SJCRH30 (cell line): Measurements from ENCODE around the gene HIF1AN. TPM values are rescaled to one million over a fixed set of nuclear protein-coding genes. Genes with fewer than 3 reads are reported as not detected.
A peak's percentile ranks its signal among the peaks of the same experiment; 100 is the strongest.
"Not testable (repeated sequence)": the region's sequence is repeated elsewhere in the genome, so short reads cannot be mapped to it uniquely, and the experiment has no call there.

ENCODE experiments used
- DNase-seq, 2 experiments: peaks; one replicate each; pipeline ENCODE4 v3.0.0-alpha.2; 2015 to 2020
- H3K27ac ChIP-seq: fragments of 250-450 bp; sonication (Bioruptor Pico); 2 replicates; pipeline ENCODE4 v1.5.1; 2020; ENCODE audit warnings: mild to moderate bottlenecking, moderate library complexity
- H3K27me3 ChIP-seq: fragments of 250-450 bp; sonication (Bioruptor Pico); 2 replicates; pipeline ENCODE4 v1.5.1; 2020; ENCODE audit warnings: mild to moderate bottlenecking, moderate library complexity
- H3K36me3 ChIP-seq: fragments of 250-450 bp; sonication (Bioruptor Pico); 2 replicates; pipeline ENCODE4 v1.5.1; 2020; ENCODE audit warnings: mild to moderate bottlenecking, moderate library complexity
- H3K4me1 ChIP-seq: fragments of 250-450 bp; sonication (Bioruptor Pico); 2 replicates; pipeline ENCODE4 v1.5.1; 2020; ENCODE audit warnings: mild to moderate bottlenecking, moderate library complexity
- H3K4me3 ChIP-seq: fragments of 250-450 bp; sonication (Bioruptor Pico); 2 replicates; pipeline ENCODE4 v1.5.1; 2020; ENCODE audit warnings: mild to moderate bottlenecking, moderate library complexity
- H3K9me3 ChIP-seq: fragments of 250-450 bp; sonication (Bioruptor Pico); replicated peaks from 2 replicates; pipeline ENCODE4 v1.5.1; 2020; ENCODE audit warnings: mild to moderate bottlenecking, moderate library complexity
- total RNA-seq: library from RNA; depleted of rRNA; stranded (reverse); fragments of >200 nt; shearing (Covaris generic); gene quantifications from 2 replicates; pipeline ENCODE4 v1.2.3, GENCODE V29; 2014

Gene HIF1AN
- total RNA-seq, 1 experiment from 2014 or later = 25.1 TPM

GRCh38 chr10:100567826-100568225, 32.1 kb downstream of the HIF1AN start:
- peaks cover 17% of the 10 kb centered on the region; the same call in 1 of the 2 replicates for H3K27me3 ChIP-seq

GRCh38 chr10:100568912-100569311, 33.2 kb downstream of the HIF1AN start:
- DNase-seq = no peak
- H3K36me3 ChIP-seq = no peaks in the 10 kb centered on the region
- no peak overlapping the region for H3K4me3 ChIP-seq
- H3K9me3 ChIP-seq = no peaks in the 10 kb centered on the region
- H3K4me1 ChIP-seq = no peaks in the 10 kb centered on the region
- H3K27me3 ChIP-seq = peaks cover 15% of the 10 kb centered on the region; the same call in 1 of the 2 replicates
- no peak overlapping the region for H3K27ac ChIP-seq

More at GRCh38 chr10:100567826-100568225, 32.1 kb downstream of the HIF1AN start:
- no peak overlapping the region for H3K4me3 ChIP-seq
- no peak overlapping the region for H3K27ac ChIP-seq
- no peaks in the 10 kb centered on the region for H3K36me3 ChIP-seq
- H3K4me1 ChIP-seq = no peaks in the 10 kb centered on the region
- DNase-seq = no peak
- H3K9me3 ChIP-seq = no peaks in the 10 kb centered on the region

DNA sequence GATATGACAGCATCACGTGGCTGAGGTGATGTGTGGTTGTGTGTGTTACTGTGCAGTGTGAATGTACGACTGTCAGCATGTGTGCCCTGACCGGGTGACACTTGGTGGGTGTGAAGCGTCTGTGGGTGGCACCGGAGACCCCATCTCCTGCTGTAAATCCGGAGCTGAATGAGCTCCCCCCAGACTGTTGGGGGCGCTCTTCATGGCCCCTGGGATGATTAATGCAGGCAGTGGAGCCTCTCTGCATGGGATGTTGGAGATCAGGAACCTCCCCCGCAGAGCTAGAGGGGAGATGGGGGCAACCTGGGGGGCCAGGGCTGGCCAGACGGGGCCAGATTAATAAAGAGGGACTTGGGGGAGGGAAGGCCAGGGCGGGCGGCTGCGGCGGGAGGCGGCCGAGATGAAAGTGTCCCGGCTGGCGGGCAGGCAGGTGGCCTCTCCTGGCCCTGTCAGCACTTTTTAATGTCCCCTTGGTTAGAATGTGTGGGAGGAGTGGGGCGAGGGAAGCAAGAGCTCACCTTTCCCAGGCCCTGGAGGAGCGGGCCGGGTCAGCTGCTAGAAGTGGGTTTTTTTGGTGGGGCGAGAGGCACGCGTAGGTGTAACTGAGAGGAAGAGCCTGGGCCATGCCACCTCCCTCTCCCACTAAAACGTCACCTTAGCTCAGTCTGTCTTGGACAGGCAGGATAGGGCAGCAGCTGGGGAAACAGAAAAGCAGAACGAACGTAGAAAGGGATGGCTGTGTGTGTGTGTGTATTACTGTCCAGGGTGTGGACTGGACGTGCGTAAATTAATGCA, 34.1 kb downstream of the HIF1AN start:
- H3K9me3 ChIP-seq = no peaks in the 10 kb centered on the region
- H3K36me3 ChIP-seq = no peaks in the 10 kb centered on the region
- peaks cover 15% of the 10 kb centered on the region; the same call in 1 of the 2 replicates for H3K27me3 ChIP-seq
- H3K27ac ChIP-seq = no peak overlapping the region
- peak overlapping the region; percentile 49 for H3K4me3 ChIP-seq
- DNase-seq = peak in 1 of 2 experiments; percentile 56
- no peaks in the 10 kb centered on the region for H3K4me1 ChIP-seq

DNA sequence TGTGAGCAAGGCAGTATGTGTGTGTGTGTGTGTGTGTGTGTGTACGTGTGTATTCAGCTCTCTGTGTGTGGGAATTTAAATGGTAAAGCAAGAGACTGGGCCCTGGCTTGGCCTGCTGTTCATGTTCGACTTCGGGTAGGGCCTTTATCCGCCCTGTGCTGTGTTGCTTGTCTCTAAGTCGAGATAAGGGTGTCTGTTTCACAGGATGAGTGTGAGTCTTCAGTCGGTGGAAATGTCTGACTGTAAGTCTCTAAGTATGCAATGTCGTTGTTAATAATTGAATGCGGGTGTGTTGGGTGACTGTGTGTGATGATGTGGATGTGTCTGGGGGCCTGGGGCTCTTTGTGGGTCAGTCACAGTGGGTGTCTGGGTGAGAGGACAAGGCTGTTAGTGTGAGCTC, 34.8 kb downstream of the HIF1AN start:
- no peak for DNase-seq
- no peaks in the 10 kb centered on the region for H3K4me1 ChIP-seq
- H3K27me3 ChIP-seq = peaks cover 15% of the 10 kb centered on the region; the same call in 1 of the 2 replicates
- H3K36me3 ChIP-seq = no peaks in the 10 kb centered on the region
- no peaks in the 10 kb centered on the region for H3K9me3 ChIP-seq
- H3K27ac ChIP-seq = no peak overlapping the region
- H3K4me3 ChIP-seq = no peak overlapping the region

- H3K36me3 ChIP-seq = no peaks in the 10 kb centered on the region
- H3K4me1 ChIP-seq = no peaks in the 10 kb centered on the region
- H3K9me3 ChIP-seq = no peaks in the 10 kb centered on the region
- H3K27me3 ChIP-seq = peaks cover 17% of the 10 kb centered on the region; the same call in 1 of the 2 replicates
- no peak for DNase-seq
- no peak overlapping the region for H3K4me3 ChIP-seq
- H3K27ac ChIP-seq = no peak overlapping the region
Measured at GRCh38 chr10:100571084-100571856, 35.5 kb downstream of the HIF1AN start.

DNA sequence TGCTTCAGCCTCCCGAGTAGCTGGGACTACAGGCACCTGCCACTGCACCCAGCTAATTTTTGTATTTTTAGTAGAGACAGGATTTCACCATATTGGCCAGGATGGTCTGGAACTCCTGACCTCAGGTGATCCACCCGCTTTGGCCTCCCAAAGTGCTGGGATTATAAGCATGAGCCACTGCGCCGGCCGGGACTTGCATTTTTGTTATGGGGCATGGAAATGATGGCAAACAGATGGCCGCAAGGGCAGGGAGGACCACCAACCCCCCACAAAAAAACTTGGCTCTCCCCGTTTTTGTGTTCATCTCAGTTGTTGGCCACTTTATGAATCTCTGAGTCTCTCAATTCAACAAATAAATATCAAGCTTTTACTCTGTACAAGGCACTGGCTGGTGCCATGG, 39.4 kb downstream of the HIF1AN start:
- H3K4me3 ChIP-seq, H3K36me3 ChIP-seq, H3K27me3 ChIP-seq, DNase-seq, H3K27ac ChIP-seq, H3K9me3 ChIP-seq, H3K4me1 ChIP-seq: not testable (repeated sequence)

DNA sequence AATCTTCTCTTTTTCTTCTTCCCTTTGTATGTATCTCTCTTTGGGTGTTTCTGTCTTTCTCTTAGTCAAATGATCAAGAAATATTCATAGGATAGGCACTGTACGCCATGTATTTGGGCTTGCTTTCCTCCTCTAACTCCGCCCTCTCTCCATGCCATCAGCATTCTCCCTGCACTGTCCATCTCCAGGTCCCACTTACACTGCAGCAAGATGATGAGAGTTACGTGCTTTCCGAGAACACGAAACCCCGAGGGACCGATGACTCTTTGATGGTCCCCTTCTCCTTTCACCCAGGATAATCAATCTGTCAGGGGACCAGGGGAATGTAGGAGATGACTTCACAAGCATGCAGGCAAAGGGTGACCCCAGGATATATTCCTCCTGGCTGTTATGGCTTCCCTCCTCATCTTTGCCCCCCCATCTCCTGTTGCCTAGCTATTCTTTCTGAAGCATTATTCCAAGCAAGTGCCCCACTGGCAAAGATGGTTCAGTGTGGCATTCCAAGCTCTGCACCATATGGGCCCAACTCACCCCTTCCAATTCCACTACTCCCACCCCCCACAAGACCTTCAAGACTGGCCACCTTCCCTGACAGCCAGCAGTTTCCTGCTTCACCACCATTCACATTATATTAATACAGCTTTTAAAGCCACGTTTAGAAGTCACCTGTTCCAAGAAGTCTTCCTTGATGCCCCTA, 40.0 kb downstream of the HIF1AN start:
- Histone ChIP-seq H3K27me3 (peaks cover 2% of the 10 kb centered on the region; the same call in 1 of the 2 replicates), H3K27ac (no peak overlapping the region), H3K9me3 (no peaks in the 10 kb centered on the region), H3K4me1 (no peaks in the 10 kb centered on the region), H3K36me3 (no peaks in the 10 kb centered on the region), H3K4me3 (no peak overlapping the region)
- no peak for DNase-seq

GRCh38 chr10:100576282-100576635, 40.5 kb downstream of the HIF1AN start:
- no peaks in the 10 kb centered on the region for H3K36me3 ChIP-seq
- no peaks in the 10 kb centered on the region for H3K9me3 ChIP-seq
- DNase-seq = no peak
- H3K27me3 ChIP-seq = peaks cover 2% of the 10 kb centered on the region; the same call in 1 of the 2 replicates
- no peak overlapping the region for H3K4me3 ChIP-seq
- H3K4me1 ChIP-seq = no peaks in the 10 kb centered on the region
- H3K27ac ChIP-seq = no peak overlapping the region

GRCh38 chr10:100579261-100580090, 43.7 kb downstream of the HIF1AN start:
- H3K27ac ChIP-seq = no peak overlapping the region
- H3K4me3 ChIP-seq = no peak overlapping the region
- peaks cover 2% of the 10 kb centered on the region; the same call in 1 of the 2 replicates for H3K27me3 ChIP-seq
- H3K4me1 ChIP-seq = no peaks in the 10 kb centered on the region
- H3K9me3 ChIP-seq = no peaks in the 10 kb centered on the region
- H3K36me3 ChIP-seq = no peaks in the 10 kb centered on the region
- no peak for DNase-seq

GRCh38 chr10:100586959-100587358, 51.2 kb downstream of the HIF1AN start:
- H3K9me3 ChIP-seq = no peaks in the 10 kb centered on the region
- H3K4me3 ChIP-seq = no peak overlapping the region
- no peaks in the 10 kb centered on the region for H3K4me1 ChIP-seq
- H3K27ac ChIP-seq = no peak overlapping the region
- no peaks in the 10 kb centered on the region for H3K27me3 ChIP-seq
- no peaks in the 10 kb centered on the region for H3K36me3 ChIP-seq
- DNase-seq = no peak

- DNase-seq = no peak
- Histone ChIP-seq H3K27ac (no peak overlapping the region), H3K36me3 (no peaks in the 10 kb centered on the region), H3K9me3 (no peaks in the 10 kb centered on the region), H3K27me3 (no peaks in the 10 kb centered on the region), H3K4me1 (no peaks in the 10 kb centered on the region), H3K4me3 (no peak overlapping the region)
Measured at GRCh38 chr10:100598166-100598565, 62.4 kb downstream of the HIF1AN start.

DNA sequence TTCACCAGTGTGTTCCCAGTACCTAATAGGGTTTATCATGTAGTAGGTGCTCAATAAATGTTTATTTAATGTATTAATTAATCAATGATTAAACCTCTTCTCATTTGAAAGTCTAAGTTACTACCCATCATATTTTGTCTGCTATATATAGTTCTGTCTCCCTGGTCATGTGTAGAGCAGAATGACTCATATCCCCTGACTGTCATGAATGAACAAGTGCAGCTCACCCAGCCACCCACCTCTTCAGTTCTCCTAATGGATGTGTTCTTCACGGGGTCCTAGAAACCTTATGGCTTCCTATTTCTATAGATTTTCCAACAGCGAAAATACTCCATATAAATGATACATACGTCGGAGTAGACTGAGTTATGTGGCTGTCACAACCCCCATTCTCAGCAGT, 64.5 kb downstream of the HIF1AN start:
- no peak overlapping the region for H3K27ac ChIP-seq
- no peaks in the 10 kb centered on the region for H3K36me3 ChIP-seq
- no peak for DNase-seq
- H3K4me3 ChIP-seq = no peak overlapping the region
- H3K4me1 ChIP-seq = no peaks in the 10 kb centered on the region
- no peaks in the 10 kb centered on the region for H3K9me3 ChIP-seq
- no peaks in the 10 kb centered on the region for H3K27me3 ChIP-seq

DNA sequence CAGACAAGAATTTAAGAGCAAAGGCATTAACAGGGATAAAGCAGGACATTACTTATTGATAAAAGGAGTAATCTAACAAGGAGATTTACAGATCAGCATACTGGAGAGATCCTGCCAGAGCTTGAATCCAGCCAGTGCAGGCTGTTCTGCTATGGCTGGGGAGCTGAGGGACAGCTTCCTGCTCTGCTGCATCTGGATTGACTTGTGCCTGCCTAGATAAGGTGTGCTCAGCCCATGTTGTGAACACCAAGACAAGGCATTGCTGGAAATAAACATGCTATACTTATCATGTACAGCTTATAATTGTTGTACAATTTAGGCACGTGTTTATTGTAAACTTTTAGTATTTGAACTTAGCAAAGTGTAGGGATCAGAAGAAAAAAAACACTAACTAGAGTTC, 71.7 kb downstream of the HIF1AN start:
- no peaks in the 10 kb centered on the region; the same call in 1 of the 2 replicates for H3K9me3 ChIP-seq
- peaks cover 20% of the 10 kb centered on the region; the same call in 1 of the 2 replicates for H3K27me3 ChIP-seq
- DNase-seq = no peak
- H3K4me3 ChIP-seq = no peak overlapping the region
- no peak overlapping the region for H3K27ac ChIP-seq
- no peaks in the 10 kb centered on the region for H3K4me1 ChIP-seq
- H3K36me3 ChIP-seq = no peaks in the 10 kb centered on the region
